Adipose tissue (tissue), 3 donors: ENCODE data around the gene DARS1. TPM values are rescaled to one million over a fixed set of nuclear protein-coding genes. Genes with fewer than 3 reads are reported as not detected.
"Not testable (repeated sequence)": the region's sequence is repeated elsewhere in the genome, so short reads cannot be mapped to it uniquely, and the experiment has no call there.

ENCODE experiments used
- H3K27ac ChIP-seq: one replicate; pipeline ENCODE4 v1.5.1; 2013; ENCODE audit warnings: low read depth, low read length
- WGBS, 3 donors: extraction: QIAGEN DNeasy Blood & Tissue Kit; methylation state at CpG; one replicate each; pipeline ENCODE4 v1.1.7; 2013; 5-methylcytosine and 5-hydroxymethylcytosine counted together
- polyA plus RNA-seq, 3 donors: library from polyadenylated mRNA; stranded (reverse); fragments of 200-250 nt; gene quantifications; one replicate each; pipeline ENCODE4 v1.2.3, GENCODE V29; 2013
- donor health status: healthy with polysubstance abuse.
- donor health status: Bipolar disorder and iron deficiency.
- donor health status: healthy.

DARS1 gene
- polyA plus RNA-seq, 3 donors = 30.4 to 53.2 (median 43.9) TPM

DNA sequence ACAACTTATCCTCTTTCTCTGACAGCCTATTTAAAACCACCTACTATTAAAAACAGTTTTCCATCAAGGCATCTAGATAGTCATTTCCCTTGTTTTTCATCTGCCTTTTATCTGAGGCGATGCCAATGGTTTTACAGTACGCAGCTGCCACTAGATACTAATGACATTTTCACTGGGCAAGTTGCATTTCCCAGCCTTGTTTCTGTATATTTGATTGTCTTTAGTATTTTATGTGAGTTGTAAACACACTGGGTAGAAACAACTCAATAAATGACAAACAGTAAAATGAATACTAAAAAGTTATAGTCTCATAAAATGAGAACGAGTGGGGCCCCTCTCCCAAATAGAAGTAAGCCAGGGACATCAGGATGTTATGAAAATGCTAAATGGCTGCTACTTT, 8.9 kb upstream of the DARS1 start:
- no peak overlapping the region for H3K27ac ChIP-seq
- 77 to 82% (median 82%) methylated on average over 3 of the region's 3 CpGs for WGBS, 3 donors

DNA sequence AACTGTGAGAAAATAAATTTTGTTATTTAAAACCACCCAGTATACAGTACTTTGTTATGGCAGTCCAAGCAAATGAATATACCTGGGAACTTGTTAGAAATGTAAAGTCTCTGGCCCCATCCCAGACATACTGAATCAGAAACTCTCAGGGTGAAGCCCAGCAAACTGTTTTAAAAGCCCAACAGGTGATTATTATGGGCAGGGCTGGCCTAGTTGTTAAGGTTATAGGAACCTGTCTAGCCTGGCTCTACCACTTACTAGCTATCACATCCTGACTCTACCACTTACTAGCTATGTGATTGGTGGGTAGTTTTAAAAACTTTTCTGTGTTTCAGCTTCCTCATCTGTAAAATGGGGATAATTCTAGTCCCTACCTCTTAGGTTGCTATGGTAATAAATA, 8.0 kb upstream of the DARS1 start:
- H3K27ac ChIP-seq = no peak overlapping the region

DNA sequence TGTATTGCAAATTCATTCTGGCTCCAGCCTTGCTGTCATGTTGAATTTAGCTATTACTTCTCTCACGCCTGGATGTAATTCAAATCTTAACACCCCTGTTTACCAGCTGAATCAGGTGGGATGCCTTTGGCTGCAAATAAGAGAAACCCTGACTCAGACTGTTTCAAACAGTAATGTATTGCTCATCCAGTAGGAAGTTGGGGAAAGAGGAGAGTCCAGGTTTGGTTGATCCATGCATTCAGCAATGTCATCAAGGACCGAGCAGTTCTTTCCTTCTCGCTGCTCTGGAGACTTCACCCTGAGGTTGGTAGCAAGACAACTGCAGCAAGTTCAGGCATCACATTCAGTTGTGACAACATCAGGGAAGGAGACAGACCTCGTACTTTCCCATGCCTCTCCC, 6.4 kb upstream of the DARS1 start:
- 89 to 93% (median 93%) methylated on average over 4 of the region's 4 CpGs for WGBS, 3 donors
- no peak overlapping the region for H3K27ac ChIP-seq

DNA sequence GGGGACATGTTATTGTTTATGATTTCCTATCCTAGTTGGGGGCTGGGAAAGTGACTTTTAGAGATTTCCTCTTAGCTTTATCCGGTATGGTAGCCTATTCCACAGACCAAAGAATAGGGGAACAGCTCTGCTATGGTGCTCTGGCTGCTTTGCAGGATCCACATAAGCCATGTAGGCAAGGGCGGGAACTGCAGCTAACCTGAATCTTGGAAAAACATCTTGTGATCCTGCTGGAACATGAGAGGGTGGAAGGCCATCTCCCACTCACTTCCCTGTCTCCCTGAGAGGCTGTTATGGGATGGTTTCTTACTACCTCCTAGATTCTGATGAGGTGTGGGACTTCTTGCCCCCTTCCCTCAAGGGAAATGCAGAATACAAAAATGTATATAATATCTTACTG, 2.0 kb upstream of the DARS1 start:
- no peak overlapping the region for H3K27ac ChIP-seq
- 73 to 90% (median 83%) methylated on average over 2 of the region's 2 CpGs for WGBS, 3 donors

DNA sequence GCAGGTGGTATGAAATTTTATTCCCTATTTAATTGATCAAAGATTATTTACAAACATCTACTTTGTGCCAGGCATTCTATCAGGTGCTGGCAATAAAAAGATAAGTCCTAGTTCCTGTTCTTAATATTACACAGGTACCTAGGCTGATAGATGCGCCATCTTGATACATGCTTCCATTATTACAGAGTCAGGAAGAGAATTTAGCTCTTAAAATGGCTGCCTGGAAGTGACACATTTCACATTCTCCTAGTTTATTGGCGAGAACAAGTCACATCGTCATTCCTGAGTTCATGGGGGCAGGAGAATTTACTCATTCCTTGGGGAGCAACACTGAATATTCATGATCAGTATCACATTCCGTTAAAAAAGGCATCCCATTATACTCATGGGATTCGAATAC, 1.1 kb upstream of the DARS1 start:
- H3K27ac ChIP-seq = no peak overlapping the region
- WGBS, 3 donors = 93 to 96% (median 95%) methylated on average over 5 of the region's 5 CpGs

DNA sequence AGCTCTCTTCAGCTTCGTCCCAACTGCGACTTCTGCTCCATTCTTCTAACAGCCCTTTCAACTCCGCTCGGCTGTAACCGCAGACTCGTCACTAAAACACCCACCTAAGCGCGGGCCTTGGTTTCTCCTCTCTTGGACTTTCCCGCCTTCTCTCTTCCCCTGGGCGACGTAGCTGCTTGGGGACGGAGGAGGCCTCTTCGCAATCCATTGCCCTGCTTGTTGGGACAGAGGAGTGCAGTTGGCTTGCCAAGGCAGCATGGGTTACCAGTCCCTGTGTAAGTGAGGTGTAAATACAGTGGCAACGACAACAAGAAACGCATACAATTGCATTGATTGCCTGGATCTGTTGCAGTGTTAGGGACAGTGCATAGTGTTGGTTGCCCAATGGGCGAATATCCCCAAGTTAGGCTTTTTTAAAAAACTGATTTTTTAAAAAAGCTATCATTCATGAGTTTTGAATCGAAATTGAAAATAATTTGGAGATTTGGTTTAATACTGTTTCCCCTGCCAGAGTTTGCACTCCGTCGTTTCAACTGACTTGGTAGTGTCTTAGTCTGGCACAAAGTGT, 484 bp upstream of the DARS1 start:
- 19 to 23% (median 19%) methylated on average over 19 of the region's 19 CpGs for WGBS, 3 donors

DNA sequence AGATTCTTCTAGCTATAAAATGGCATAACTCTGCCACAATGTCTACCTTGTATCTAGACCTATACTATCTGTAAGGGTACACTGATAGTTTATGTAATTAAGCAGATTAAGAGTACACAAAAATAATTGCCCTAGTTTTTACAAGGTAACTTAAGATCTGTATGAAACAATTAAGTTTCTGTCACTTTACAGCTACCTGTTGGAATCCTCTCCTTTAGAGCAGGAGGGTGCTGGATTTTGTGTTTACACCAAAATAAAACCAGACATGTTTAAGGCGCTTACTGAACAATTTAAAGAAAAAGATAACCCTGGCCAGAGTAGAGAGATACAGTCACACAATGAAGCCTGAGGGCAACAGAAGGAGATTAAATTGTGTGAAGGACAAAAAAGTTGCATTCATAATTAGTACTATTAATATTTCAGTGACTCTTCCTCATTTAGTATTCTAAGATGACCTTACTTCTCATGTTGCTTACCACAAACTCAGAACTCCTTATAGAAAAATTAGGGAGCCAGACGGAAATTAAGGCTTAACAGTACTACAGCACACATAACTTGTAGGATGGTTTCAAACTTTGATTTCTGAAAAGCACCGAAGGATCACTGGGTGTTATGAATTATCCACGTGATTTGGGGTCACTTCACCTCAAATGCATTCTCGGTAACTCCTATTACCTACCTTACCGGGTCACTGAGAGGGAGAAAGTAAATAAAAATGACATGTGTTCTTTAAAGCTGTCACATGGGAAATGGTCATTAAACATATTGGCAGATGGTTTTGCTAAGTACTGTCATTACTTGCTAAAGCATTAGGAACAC, 1.0 kb downstream of the DARS1 start:
- no peak overlapping the region for H3K27ac ChIP-seq
- 9 to 15% (median 13%) methylated on average over 6 of the region's 6 CpGs for WGBS, 3 donors

More for the DNA sequence above, 484 bp upstream of the DARS1 start:
- H3K27ac ChIP-seq = no peak overlapping the region

DNA sequence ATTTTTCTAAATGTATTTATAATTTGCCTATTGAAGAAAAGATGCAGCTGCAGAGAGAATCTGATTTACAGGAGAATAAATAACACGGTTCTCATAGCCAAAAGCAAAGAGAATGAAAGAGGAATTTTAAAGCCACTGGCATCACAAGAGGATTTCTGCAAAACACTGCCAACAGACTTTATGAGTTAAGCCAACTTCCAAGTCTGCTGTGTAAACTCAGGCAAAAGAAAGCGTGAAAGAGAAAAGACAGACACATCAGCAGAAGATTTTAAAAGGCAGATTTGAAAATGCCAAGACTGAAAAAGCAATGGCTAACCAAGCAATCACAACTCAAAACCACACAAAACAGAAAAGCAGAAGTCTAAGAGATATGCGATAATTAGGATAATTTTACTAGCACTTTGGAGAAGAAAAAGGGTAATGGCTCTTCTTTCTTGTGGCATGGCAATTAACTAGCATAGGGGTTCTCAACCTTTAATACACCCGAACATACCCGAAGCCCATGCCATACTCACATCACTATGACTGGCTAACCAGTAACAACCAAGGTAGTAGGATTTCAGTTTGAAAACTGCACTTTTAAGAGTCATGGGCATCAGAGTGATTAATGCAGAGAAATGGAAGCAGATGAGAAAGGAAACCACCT, 4.9 kb downstream of the DARS1 start:
- no peak overlapping the region for H3K27ac ChIP-seq

DNA sequence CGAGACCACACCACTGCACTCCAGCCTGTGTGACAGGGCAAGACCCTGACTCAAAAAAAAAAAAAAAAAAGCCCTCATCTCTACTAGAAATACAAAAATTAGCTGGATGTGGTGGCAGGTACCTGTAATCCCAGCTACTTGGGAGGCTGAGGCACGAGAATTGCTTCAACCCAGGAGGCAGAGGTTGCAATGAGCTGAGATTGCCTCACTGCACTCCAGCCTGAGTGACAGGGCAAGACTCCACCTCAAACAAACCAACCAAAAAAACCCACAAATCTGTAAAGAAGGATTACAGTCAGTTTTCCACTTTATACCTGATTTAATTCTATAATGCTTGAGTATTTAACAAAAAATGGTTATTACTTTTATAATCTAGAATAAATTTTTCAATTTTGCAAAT, 9.7 kb downstream of the DARS1 start:
- 83 to 93% (median 90%) methylated on average over 2 of the region's 2 CpGs for whole genome bisulfite sequencing, 3 donors

More for the DNA sequence above, 4.9 kb downstream of the DARS1 start:
- 83 to 91% (median 85%) methylated on average over 5 of the region's 5 CpGs for WGBS, 3 donors

DNA sequence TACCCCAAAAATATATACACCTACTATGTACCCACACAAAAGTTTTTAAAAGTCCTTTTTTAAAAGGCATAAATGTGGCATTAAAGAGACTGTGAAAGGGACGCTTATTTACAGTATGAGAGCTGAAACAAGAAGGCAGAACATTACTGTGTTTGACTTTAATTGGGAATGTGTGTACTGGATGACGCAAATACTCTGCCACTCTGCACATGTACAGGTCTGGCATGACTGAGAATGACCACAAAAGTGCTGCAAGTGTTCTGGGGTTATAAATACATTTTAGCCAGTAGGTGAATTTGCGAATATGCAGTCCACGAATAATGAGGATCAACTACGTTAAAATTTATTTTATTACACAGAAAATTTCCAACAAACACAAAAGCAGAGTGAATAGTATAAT, 11.4 kb downstream of the DARS1 start:
- WGBS, 3 donors = 93 to 94% (median 93%) methylated on average over 5 of the region's 5 CpGs
- H3K27ac ChIP-seq = no peak overlapping the region

More for the DNA sequence above, 9.7 kb downstream of the DARS1 start:
- H3K27ac ChIP-seq = no peak overlapping the region

DNA sequence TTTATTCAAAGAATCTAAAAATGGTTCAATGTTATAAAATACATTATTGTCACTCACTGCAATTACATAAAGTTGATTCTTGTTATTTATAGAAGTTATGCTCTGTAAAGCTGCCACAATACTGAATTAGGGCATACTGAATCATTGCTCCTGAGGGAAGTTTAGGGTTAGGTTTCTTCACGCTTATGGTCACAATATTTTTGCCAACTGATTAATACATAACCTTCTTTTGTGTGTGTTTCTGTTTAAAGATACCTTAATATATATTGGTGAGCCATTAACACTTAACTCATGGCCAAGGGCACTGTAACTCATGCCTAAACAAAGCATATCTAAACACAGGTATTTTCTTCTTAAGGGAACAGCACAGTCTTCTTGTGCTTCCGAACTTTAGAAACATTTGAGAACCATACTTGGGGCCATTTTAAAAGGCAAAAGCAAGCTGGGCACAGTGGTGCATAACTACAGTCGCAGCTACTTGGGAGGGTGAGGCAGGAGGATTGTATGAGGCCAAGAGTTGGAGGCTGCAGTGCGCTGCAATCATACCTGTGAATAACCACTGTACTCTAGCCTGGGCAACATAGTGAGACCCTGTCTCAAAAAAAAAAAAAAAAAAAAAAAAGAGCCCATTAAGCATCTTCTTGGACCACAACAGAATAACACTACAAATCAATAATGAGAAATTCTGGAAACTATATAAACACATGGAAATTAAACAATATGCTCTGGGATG, 15.6 kb downstream of the DARS1 start:
- no peak overlapping the region for H3K27ac ChIP-seq
- WGBS, 3 donors = 90 to 97% (median 97%) methylated on average over 4 of the region's 4 CpGs

DNA sequence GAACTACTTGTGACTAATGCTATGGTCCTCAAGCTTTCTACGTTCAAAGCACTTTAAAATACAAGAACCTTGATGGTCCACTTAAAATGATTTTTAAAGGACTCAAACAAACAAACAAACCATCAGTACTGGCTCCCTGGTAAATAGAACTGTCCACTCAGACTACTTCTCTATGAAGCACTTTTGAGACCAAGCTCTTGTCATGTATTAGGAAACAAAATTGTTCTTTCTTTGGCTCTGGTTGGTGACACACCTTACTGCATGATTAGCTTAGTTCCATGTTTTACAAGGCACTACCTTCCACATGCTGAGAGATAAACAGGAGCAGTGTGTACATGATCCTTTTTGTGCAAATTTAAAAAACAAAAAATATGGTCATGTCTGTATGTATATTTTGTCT, 19.7 kb downstream of the DARS1 start:
- WGBS, 3 donors = 97 to 100% (median 99%) methylated on average over 1 of the region's 1 CpG
- H3K27ac ChIP-seq = no peak overlapping the region

DNA sequence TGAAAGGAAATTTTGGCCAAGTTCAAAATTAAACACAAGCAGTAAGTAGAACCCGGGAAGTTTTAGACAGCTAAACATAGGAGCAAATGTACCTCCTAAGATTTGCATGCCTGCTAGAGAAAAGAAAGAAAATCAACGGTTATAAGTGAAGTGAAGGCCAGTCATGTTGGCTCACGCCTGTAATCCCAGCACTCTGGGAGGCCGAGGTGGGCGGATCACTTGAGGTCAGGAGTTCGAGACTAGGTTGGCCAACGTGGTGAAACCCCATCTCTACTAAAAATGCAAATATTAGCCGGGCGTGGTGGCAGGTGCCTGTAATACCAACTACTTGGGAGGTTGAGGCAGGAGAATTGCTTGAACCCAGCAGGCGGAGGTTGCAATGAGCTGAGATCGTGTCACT, 21.0 kb downstream of the DARS1 start:
- 94 to 96% (median 94%) methylated on average over 11 of the region's 11 CpGs for WGBS, 3 donors

DNA sequence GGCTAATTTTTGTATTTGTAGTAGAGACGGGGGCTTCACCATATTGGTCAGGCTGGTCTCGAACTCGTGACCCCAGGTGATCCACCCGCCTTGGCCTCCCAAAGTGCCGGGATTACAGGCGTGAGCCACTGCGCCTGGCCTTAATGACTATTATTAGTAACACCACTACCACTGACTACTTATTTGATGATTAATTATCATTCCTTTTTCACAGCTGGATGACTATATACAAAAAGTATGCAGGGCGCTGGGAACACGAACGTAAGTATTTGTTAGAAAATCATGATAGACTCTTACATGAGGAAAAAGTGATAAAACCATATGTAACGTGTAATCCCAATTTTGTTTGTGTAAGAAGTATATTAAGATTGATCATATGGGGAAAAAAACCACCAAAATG, 21.6 kb downstream of the DARS1 start:
- 91 to 94% (median 93%) methylated on average over 11 of the region's 11 CpGs for WGBS, 3 donors
- H3K27ac ChIP-seq = no peak overlapping the region

More for the DNA sequence above, 21.0 kb downstream of the DARS1 start:
- not testable (repeated sequence) for H3K27ac ChIP-seq

DNA sequence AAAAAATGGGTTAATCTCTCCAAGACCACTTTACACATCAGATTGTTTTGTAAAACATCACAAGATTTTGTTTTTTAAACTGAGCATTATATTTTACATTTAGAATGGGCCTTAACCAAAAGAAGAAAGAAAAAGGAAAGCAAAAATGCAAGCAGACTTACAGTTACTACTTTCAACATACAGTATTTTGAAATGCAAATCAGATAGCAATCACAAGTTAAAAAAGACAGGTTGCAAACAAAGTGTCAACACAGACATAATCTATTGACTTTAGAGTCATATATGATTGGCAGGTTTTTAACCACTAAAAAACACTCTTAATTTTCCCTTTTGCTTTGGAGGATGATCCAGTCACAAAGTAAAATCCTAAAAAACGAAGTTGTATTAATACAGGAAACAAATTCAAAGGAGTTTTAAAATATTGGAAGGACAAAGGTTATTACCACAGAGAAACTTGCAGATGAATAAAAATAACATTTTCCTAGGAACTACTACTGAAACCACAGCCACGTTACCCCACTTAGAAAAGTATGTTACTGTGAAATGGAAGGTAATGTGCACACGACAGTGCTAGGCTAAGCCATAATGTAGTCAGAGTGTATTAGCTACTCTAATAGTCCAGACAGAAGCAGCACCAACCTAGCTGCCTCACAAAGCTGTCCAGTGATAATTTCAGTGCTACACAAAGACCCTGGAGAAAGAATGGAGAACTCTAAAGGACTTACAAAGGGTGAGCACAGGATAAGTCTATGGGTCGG, 22.9 kb downstream of the DARS1 start:
- 54 to 79% (median 58%) methylated on average over 4 of the region's 4 CpGs for WGBS, 3 donors
- no peak overlapping the region for H3K27ac ChIP-seq

DNA sequence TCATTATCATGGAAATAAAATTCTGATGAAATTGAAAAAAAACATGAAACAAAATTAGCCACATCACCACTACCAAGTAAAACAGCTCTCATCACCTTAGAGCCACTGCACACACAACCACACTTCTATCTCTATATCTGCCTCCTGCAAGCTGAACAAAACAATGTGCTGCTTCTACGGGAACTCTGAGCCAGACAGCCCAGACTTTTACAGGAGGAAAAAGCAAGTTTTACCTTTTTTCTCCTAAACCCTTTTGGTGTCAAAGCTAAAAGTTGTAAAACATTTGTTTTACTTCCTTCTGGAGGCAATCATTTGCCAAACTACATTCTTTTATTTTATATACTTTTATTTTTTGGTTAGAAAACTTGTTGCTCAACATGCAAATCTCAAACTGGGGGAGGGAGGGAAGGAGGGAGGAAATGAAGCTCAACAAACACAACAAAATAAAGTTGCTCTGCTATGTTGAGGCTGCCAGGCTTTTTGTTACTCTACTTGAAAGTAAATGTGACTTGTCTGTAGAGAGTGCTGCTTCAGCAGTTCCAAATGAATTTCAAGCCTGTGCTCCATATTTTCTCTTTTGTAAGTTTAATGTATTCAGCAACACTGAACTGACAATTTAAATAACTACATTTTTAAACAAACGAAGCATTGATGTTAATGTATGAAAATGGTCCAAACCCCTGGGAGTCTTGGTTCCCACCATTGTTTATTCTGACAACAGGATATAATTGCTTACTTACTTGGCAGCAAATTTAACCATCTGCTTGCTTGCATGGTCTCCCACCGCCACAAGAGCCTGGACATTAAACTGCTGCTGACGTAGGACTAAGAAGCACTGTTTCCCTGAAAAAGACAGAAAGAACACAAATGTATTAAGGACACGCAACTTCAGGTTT, 24.5 kb downstream of the DARS1 start:
- 57 to 61% (median 59%) methylated on average over 5 of the region's 5 CpGs for WGBS, 3 donors
- no peak overlapping the region for H3K27ac ChIP-seq

DNA sequence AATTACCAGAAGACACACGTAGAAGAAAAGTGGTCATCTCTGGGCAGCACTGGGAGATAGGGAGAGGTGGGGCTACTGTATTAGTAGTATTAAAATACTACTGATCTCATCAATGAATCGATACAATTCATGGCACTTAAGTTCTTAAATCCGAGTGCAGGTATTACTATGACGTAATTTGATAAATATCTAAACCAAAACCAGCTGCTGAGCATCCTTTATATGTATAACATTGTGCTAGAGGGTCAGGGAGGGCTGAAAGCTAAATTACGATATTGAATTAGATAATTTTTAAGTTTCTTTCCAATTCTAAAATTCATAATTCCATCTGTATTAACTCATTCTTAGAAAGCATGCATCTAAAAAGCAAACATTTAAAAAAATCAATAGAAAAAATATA, 25.3 kb downstream of the DARS1 start:
- 74 to 82% (median 80%) methylated on average over 5 of the region's 5 CpGs for WGBS, 3 donors
- H3K27ac ChIP-seq = no peak overlapping the region
